HepG2 (cell line): ENCODE measurements around the gene DNMT3A. TPM values are rescaled to one million over a fixed set of nuclear protein-coding genes. Genes with fewer than 3 reads are reported as not detected.
A peak's percentile ranks its signal among the peaks of the same experiment; 100 is the strongest.

Experiments used
- ATF1 ChIP-seq: IDR thresholded peaks from 2 replicates; pipeline ENCODE4 v1.6.1; 2016; ENCODE audit warnings: mild to moderate bottlenecking, control low read depth
- CEBPG ChIP-seq: IDR thresholded peaks from 2 replicates; pipeline ENCODE4 v1.6.1; 2016
- JUND ChIP-seq: sonication (generic); formaldehyde crosslinking; IDR thresholded peaks from 2 replicates; pipeline ENCODE4 v1.8.0; 2022; ENCODE audit warnings: mild to moderate bottlenecking, missing genetic modification reagents
- PHF8 ChIP-seq: sonication (generic); formaldehyde crosslinking; IDR thresholded peaks from 2 replicates; pipeline ENCODE4 v1.5.0; 2020; ENCODE audit warnings: missing genetic modification reagents
- REPIN1 ChIP-seq: sonication (generic); formaldehyde crosslinking; IDR thresholded peaks from 2 replicates; pipeline ENCODE4 v1.8.0; 2022; ENCODE audit warnings: missing genetic modification reagents, low read depth, mild to moderate bottlenecking, borderline replicate concordance
- RFXAP ChIP-seq: sonication (generic); formaldehyde crosslinking; IDR thresholded peaks from 2 replicates; pipeline ENCODE4 v1.4.0; 2020; ENCODE audit warnings: missing genetic modification reagents, borderline replicate concordance
- SMYD3 ChIP-seq: sonication (generic); formaldehyde crosslinking; IDR thresholded peaks from 2 replicates; pipeline ENCODE4 v1.8.1; 2023; ENCODE audit warnings: mild to moderate bottlenecking, missing genetic modification reagents
- TEAD3 ChIP-seq: optimal IDR thresholded peaks from 2 replicates; pipeline ENCODE3; 2016; ENCODE audit warnings: borderline replicate concordance
- ZNF451 ChIP-seq: sonication (generic); formaldehyde crosslinking; IDR thresholded peaks from 2 replicates; pipeline ENCODE4 v1.5.0; 2020; ENCODE audit warnings: mild to moderate bottlenecking, missing genetic modification reagents
- ZNF616 ChIP-seq: sonication (generic); formaldehyde crosslinking; IDR thresholded peaks from 2 replicates; pipeline ENCODE4 v1.5.0; 2020; ENCODE audit warnings: low read depth, mild to moderate bottlenecking, missing genetic modification reagents
- ZNF781 ChIP-seq: sonication (generic); formaldehyde crosslinking; IDR thresholded peaks from 2 replicates; pipeline ENCODE4 v1.5.1; 2020; ENCODE audit warnings: borderline replicate concordance, mild to moderate bottlenecking, missing genetic modification reagents; ENCODE audit errors: not compliant biosample characterization
- ZSCAN30 ChIP-seq: sonication (generic); formaldehyde crosslinking; IDR thresholded peaks from 2 replicates; pipeline ENCODE4 v1.5.0; 2020; ENCODE audit warnings: mild to moderate bottlenecking, missing genetic modification reagents
- polyA plus RNA-seq, 8 experiments: library from polyadenylated mRNA; depleted of rRNA in 3 of 8; stranded (reverse) in 7 of 8; unstranded in 1 of 8; fragments of >200 nt; fragmentation: Illumina TruSeq in 4 of 8; extraction: Trizol in 4 of 8; gene quantifications; 2 replicates each; pipeline versions ENCODE4 v1.2.1 to v1.2.3, GENCODE V29; 2011 to 2016; ENCODE audit warnings: low read depth in 4 of 8, missing spikeins in 1 of 8, mixed read lengths in 1 of 8; ENCODE audit not compliant: insufficient read depth in 1 of 8
- total RNA-seq, 5 experiments: library from RNA; depleted of rRNA; stranded (reverse); fragments of >200 nt; fragmentation: Illumina TruSeq; extraction: Trizol; gene quantifications; 2 replicates each; pipeline ENCODE4 v1.2.3, GENCODE V29; 2016; ENCODE audit warnings: low read depth in 1 of 5
- TF ChIP-seq, protein P1 (sequence below): sonication (generic); formaldehyde crosslinking; conservative IDR thresholded peaks from 2 replicates; pipeline ENCODE4 v1.4.0; 2020; ENCODE audit warnings: mild to moderate bottlenecking, missing genetic modification reagents, moderate library complexity
- TF ChIP-seq, protein P2 (sequence below): sonication (generic); formaldehyde crosslinking; IDR thresholded peaks from 2 replicates; pipeline ENCODE4 v1.4.0; 2020; ENCODE audit warnings: missing genetic modification reagents, borderline replicate concordance
- TF ChIP-seq, protein P3 (sequence below): sonication (generic); formaldehyde crosslinking; IDR thresholded peaks from 2 replicates; pipeline ENCODE4 v1.8.0; 2022; ENCODE audit warnings: missing genetic modification reagents, mild to moderate bottlenecking, inconsistent platforms, borderline replicate concordance
- TF ChIP-seq, protein P4 (sequence below): sonication (generic); formaldehyde crosslinking; IDR thresholded peaks from 2 replicates; pipeline ENCODE4 v1.5.0; 2020; ENCODE audit warnings: mild to moderate bottlenecking, missing genetic modification reagents
- TF ChIP-seq, protein P5 (sequence below): sonication (generic); formaldehyde crosslinking; IDR thresholded peaks from 2 replicates; pipeline ENCODE4 v1.8.0; 2022; ENCODE audit warnings: missing genetic modification reagents, low read depth, mild to moderate bottlenecking, borderline replicate concordance

Gene DNMT3A
- total and polyA plus RNA-seq, 2 of the 13 experiments (the other 11 are each of a cell fraction or from before 2014, with no cell fraction given): 14.7 to 29.1 TPM

DNA sequence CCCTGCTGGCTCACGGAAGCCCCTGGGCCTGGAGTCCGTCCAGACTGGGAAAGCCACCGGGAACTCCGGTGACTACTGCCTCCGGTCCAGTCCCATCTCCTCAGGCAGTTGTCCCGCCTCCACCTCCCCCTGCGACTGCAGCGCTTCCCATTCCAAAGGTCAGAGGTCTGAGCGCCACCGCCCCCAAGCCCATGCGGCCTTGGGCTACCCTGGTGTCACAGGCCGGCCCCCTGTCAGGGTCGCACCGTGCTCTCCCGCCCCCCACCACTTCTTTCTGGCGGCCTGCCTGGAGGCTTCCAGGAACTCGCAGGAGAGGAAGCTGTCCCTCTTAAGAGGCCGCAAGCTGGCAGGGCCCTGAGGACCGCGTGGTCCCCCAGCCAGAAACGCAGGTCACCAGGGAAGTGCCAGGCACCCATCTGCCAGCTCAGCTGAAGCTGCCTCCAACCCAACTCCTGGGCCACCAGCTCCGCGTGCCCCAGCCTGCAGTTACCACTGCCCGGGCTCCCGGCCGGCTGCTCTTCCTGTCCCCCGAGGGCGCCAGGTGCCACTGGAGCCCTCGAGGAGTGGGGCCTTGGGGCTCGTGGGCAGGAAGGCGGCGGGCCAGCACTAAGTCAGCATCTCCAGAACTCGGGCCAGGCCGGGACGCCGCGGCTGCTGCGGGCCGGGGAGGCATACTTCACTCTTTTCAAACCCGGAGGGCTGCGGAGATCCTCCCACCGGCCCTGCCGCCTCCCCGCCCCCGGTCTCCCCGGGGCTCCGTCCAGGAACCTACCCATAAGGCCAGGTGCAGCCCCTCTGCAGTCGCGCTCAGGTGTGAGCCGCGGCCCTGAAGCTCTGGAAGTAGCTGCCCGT is 90.1 kb downstream of the DNMT3A start (continued):
- TF ChIP-seq ATF1 (CRISPR knock-in tag): no peak
- TF ChIP-seq TEAD3 (CRISPR knock-in tag): peak; percentile 81
- peak; percentile 87 for TF ChIP-seq PHF8 (CRISPR knock-in tag)
- TF ChIP-seq JUND (CRISPR knock-in tag): no peak
- peak; percentile 44; the same call in 1 of the 2 replicates for TF ChIP-seq SMYD3 (CRISPR knock-in tag)
- TF ChIP-seq, protein P1, sequence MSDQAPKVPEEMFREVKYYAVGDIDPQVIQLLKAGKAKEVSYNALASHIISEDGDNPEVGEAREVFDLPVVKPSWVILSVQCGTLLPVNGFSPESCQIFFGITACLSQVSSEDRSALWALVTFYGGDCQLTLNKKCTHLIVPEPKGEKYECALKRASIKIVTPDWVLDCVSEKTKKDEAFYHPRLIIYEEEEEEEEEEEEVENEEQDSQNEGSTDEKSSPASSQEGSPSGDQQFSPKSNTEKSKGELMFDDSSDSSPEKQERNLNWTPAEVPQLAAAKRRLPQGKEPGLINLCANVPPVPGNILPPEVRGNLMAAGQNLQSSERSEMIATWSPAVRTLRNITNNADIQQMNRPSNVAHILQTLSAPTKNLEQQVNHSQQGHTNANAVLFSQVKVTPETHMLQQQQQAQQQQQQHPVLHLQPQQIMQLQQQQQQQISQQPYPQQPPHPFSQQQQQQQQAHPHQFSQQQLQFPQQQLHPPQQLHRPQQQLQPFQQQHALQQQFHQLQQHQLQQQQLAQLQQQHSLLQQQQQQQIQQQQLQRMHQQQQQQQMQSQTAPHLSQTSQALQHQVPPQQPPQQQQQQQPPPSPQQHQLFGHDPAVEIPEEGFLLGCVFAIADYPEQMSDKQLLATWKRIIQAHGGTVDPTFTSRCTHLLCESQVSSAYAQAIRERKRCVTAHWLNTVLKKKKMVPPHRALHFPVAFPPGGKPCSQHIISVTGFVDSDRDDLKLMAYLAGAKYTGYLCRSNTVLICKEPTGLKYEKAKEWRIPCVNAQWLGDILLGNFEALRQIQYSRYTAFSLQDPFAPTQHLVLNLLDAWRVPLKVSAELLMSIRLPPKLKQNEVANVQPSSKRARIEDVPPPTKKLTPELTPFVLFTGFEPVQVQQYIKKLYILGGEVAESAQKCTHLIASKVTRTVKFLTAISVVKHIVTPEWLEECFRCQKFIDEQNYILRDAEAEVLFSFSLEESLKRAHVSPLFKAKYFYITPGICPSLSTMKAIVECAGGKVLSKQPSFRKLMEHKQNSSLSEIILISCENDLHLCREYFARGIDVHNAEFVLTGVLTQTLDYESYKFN (CRISPR knock-in tag): peak; percentile 97
- peak; percentile 79; the same call in 1 of the 2 replicates for TF ChIP-seq ZNF451 (CRISPR knock-in tag)
- no peak for TF ChIP-seq ZSCAN30 (CRISPR knock-in tag)
- 0 out of 2 replicates have a peak, but pooled peaks have one; percentile 56 for TF ChIP-seq CEBPG
- TF ChIP-seq, protein P2, sequence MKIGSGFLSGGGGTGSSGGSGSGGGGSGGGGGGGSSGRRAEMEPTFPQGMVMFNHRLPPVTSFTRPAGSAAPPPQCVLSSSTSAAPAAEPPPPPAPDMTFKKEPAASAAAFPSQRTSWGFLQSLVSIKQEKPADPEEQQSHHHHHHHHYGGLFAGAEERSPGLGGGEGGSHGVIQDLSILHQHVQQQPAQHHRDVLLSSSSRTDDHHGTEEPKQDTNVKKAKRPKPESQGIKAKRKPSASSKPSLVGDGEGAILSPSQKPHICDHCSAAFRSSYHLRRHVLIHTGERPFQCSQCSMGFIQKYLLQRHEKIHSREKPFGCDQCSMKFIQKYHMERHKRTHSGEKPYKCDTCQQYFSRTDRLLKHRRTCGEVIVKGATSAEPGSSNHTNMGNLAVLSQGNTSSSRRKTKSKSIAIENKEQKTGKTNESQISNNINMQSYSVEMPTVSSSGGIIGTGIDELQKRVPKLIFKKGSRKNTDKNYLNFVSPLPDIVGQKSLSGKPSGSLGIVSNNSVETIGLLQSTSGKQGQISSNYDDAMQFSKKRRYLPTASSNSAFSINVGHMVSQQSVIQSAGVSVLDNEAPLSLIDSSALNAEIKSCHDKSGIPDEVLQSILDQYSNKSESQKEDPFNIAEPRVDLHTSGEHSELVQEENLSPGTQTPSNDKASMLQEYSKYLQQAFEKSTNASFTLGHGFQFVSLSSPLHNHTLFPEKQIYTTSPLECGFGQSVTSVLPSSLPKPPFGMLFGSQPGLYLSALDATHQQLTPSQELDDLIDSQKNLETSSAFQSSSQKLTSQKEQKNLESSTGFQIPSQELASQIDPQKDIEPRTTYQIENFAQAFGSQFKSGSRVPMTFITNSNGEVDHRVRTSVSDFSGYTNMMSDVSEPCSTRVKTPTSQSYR (CRISPR knock-in tag): peak; percentile 97
- peak; percentile 70; the same call in 1 of the 2 replicates for TF ChIP-seq ZNF616
- TF ChIP-seq, protein P3, sequence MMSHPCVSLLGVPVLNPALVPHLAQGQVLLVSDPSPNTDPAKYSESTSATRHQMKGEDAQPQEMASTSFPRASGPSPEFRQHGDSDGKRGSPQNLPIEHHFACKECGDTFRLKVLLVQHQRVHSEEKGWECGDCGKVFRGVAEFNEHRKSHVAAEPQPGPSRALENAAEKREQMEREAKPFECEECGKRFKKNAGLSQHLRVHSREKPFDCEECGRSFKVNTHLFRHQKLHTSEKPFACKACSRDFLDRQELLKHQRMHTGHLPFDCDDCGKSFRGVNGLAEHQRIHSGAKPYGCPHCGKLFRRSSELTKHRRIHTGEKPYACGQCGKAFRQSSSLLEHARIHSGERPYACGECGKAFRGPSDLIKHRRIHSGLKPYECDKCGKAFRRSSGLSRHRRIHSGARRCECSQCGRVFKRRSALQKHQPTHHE: peak; percentile 97
- peak; percentile 53; the same call in 1 of the 2 replicates for TF ChIP-seq RFXAP (CRISPR knock-in tag)
- TF ChIP-seq ZNF781 (CRISPR knock-in tag): peak; percentile 84
- TF ChIP-seq, protein P4, sequence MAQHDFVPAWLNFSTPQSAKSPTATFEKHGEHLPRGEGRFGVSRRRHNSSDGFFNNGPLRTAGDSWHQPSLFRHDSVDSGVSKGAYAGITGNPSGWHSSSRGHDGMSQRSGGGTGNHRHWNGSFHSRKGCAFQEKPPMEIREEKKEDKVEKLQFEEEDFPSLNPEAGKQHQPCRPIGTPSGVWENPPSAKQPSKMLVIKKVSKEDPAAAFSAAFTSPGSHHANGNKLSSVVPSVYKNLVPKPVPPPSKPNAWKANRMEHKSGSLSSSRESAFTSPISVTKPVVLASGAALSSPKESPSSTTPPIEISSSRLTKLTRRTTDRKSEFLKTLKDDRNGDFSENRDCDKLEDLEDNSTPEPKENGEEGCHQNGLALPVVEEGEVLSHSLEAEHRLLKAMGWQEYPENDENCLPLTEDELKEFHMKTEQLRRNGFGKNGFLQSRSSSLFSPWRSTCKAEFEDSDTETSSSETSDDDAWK: no peak
- TF ChIP-seq, protein P5, sequence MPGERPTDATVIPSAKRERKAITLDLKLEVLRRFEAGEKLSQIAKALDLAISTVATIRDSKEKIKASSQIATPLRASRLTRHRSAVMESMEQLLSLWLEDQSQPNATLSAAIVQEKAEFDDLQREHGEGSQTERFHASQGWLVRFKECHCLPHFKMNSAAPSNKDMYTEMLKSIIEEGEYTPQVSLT (CRISPR knock-in tag): no peak
- TF ChIP-seq REPIN1 (CRISPR knock-in tag): peak; percentile 95
